ENCODE measurements around the gene SPDYA.

SPDYA gene

DNA sequence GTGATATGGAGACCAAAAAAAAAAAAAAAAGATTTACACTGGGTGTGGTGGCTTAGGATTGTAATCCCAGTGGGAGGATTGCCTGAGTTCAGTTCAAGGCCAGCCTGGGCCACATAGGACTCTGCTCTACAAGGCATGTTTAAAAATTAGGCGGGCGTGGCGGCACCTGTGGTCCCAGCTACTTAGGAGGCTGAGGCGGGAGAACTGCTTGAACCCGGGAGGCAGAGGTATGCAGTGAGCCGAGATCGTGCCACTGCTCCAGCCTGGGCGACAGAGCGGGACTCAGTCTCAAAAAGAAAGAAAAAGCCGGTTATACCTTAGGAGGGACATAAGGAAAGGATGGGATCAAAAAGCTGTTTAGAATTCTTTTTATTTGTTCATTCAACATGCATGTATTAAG, 707 bp upstream of the SPDYA start:
- no peak overlapping the region for H3K4me3 ChIP-seq (ENCODE audit: low read depth, low read length)
- peak; percentile 13 for DNase-seq (ENCODE audit: low read depth)
- TF ChIP-seq POLR2A (IDR thresholded peaks at IDR 0.05; ENCODE audit: extremely low read depth, insufficient read length) (no peak), MYC (IDR thresholded peaks at IDR 0.05; ENCODE audit: low read depth, low read length) (no peak), MAX (IDR thresholded peaks at IDR 0.05; ENCODE audit: low read depth, low read length) (no peak), CTCF (IDR thresholded peaks at IDR 0.05; ENCODE audit: low read depth, low read length) (no peak)

DNA sequence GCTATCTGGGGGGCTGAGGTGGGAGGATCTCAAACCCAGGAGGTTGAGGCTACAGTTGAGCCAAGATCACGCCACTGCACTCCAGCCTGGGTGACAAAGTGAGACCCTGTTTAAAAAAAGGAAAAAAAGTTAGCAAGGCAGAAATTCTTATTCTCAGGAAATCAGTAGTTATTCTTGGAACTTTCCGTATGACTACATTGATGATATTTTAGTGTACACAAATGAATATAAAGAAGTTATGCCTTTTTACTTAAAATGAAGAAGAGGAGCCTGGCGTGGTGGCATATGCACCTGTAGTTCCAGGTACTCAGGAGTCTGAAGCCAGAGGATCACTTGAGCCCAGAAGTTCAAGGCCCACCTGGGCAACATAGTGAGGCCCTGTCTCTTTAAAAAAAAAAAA, 7.4 kb downstream of the SPDYA start:
- H3K4me3 ChIP-seq (ENCODE audit: low read depth, low read length), result no peak overlapping the region
- no peak for TF ChIP-seq MAX (IDR thresholded peaks at IDR 0.05; ENCODE audit: low read depth, low read length)
- no peak for TF ChIP-seq CTCF (IDR thresholded peaks at IDR 0.05; ENCODE audit: low read depth, low read length)
- no peak for TF ChIP-seq MYC (IDR thresholded peaks at IDR 0.05; ENCODE audit: low read depth, low read length)
- no peak for TF ChIP-seq POLR2A (IDR thresholded peaks at IDR 0.05; ENCODE audit: extremely low read depth, insufficient read length)
- no peak for DNase-seq (ENCODE audit: low read depth)

DNA sequence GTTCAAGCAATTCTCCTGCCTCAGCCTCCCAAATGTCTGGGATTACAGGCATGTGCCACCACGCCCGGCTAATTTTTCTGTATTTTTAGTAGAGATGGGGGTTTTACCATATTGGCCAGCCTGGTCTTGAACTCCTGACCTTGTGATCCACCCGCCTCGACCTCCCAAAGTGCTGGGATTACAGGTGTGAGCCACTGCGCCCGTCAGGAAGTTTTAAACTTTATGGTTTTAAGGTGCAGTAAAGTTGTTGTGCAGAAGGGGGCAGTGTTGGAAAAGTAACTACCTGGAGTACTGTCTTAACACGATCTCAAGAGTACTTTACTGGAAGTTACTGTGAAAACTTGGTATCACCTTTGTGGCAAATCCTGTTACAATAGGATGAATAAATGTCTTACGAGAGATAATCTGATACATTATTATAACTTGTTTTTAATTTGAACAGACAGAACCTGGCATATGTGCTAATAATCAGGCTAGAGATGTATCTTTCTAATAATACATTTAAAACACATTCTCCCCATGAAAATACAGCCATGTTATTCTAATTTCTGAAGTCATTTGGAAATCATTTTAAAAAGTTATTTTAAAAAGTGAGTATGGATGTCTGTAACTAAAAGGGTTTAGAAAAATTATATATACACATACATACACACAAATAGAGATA, 10.8 kb downstream of the SPDYA start:
- peak; percentile 79 for DNase-seq (ENCODE audit: low read depth)
- TF ChIP-seq POLR2A (IDR thresholded peaks at IDR 0.05; ENCODE audit: extremely low read depth, insufficient read length) (no peak), CTCF (IDR thresholded peaks at IDR 0.05; ENCODE audit: low read depth, low read length) (peak; percentile 43)
- H3K4me3 ChIP-seq (ENCODE audit: low read depth, low read length), result no peak overlapping the region

GRCh38 chr2:28822036-28822435, 11.4 kb downstream of the SPDYA start:
- no peak overlapping the region for H3K4me3 ChIP-seq (ENCODE audit: low read depth, low read length)
- no peak for DNase-seq (ENCODE audit: low read depth)

GRCh38 chr2:28824207-28824606, 13.6 kb downstream of the SPDYA start:
- DNase-seq (ENCODE audit: low read depth), result no peak
- TF ChIP-seq CTCF (IDR thresholded peaks at IDR 0.05; ENCODE audit: low read depth, low read length), result no peak
- no peak for TF ChIP-seq MYC (IDR thresholded peaks at IDR 0.05; ENCODE audit: low read depth, low read length)
- no peak for TF ChIP-seq MAX (IDR thresholded peaks at IDR 0.05; ENCODE audit: low read depth, low read length)
- no peak for TF ChIP-seq POLR2A (IDR thresholded peaks at IDR 0.05; ENCODE audit: extremely low read depth, insufficient read length)
- no peak overlapping the region for H3K4me3 ChIP-seq (ENCODE audit: low read depth, low read length)

More at GRCh38 chr2:28822036-28822435, 11.4 kb downstream of the SPDYA start:
- TF ChIP-seq MAX (IDR thresholded peaks at IDR 0.05; ENCODE audit: low read depth, low read length) (no peak), MYC (IDR thresholded peaks at IDR 0.05; ENCODE audit: low read depth, low read length) (no peak), POLR2A (IDR thresholded peaks at IDR 0.05; ENCODE audit: extremely low read depth, insufficient read length) (no peak), CTCF (IDR thresholded peaks at IDR 0.05; ENCODE audit: low read depth, low read length) (no peak)

DNA sequence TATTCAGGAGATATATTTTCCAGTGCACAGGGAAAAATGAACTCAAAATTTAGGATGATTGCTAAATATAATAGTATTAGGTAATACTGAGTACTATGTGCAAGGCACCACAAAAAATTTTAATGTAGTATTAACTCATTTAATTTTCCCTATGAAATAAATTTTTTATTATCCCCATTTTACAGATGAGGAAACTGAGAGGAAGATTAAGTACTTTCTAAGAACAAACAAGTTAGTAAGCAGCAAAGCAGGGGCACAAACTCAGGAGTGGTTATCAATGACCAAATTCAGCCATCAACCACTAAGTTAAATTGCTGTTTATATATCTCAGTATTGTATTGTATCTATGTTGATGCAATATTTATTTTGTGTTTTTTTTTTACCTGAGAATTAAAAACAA, 14.2 kb downstream of the SPDYA start:
- no peak for DNase-seq (ENCODE audit: low read depth)
- TF ChIP-seq MYC (IDR thresholded peaks at IDR 0.05; ENCODE audit: low read depth, low read length), result no peak
- no peak for TF ChIP-seq CTCF (IDR thresholded peaks at IDR 0.05; ENCODE audit: low read depth, low read length)
- TF ChIP-seq MAX (IDR thresholded peaks at IDR 0.05; ENCODE audit: low read depth, low read length), result no peak
- TF ChIP-seq POLR2A (IDR thresholded peaks at IDR 0.05; ENCODE audit: extremely low read depth, insufficient read length), result no peak
- no peak overlapping the region for H3K4me3 ChIP-seq (ENCODE audit: low read depth, low read length)
